ENCODE results near the gene PFN1. TPM values are rescaled to one million over a fixed set of nuclear protein-coding genes. Genes with fewer than 3 reads are reported as not detected.
A peak's percentile ranks its signal among the peaks of the same experiment; 100 is the strongest.

Gene PFN1
- total RNA-seq, 2 donors from 2014 or later = 880 to 935 TPM

DNA sequence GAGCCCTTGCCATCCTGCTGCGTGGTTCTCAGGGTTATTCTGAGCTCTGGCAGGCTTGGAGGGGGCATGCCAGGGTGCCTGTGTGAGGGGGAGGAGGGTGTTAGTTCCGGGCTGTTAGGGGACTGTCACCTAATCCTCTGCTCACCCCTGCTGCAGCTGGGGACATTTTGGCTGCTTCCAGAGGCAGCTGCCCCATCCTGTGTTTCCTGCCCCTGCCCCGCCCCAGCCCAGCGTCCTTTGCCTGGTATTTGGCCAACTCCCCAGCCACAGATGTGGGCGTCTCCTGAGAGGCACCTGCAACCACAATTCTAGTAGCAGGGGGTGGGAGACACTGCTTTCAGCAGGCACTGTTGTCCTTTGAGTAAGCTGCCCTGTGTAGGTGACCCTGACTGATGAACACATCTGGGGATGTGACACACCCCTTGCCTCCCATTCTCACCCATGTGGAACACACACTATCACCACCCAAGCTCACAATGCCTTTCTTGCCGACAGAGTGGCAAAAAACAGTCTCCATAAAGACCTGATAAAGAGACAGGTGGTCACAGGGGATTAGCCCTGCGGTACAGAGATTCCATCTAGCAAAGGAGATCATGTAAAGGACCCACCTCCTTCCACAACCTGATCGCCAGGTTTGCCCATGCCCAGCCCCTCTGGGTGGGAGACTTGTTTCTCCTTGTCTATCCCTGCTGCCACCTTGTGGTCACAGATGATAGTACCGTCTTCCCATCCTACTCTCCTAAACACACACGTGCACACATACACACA, 45.1 kb downstream of the PFN1 start, which contains the start of gene CHRNE:
TSS of gene CHRNE (minus strand) at position 48 of the 768 bp plus-strand sequence. CDS start at position 13, 35 bp downstream.
- H3K36me3 Mint-ChIP-seq (ENCODE audit: low read depth) = no peaks in the 10 kb centered on the region
- H3K27ac Mint-ChIP-seq = peak within 1 kb of the TSS; percentile 19
- Histone ChIP-seq H3K4me3 (ENCODE audit: low read length) (no peak within 1 kb of the TSS), H3K36me3 (ENCODE audit: control insufficient read depth, insufficient read depth, low read length) (no peaks in the 10 kb centered on the region), H3K9me3 (ENCODE audit: control insufficient read depth, low read length) (no peaks in the 10 kb centered on the region), H3K9ac (ENCODE audit: extremely low read depth, low read length, poor library complexity, severe bottlenecking) (no peak within 1 kb of the TSS), H3K4me1 (ENCODE audit: control insufficient read depth, insufficient read depth, low read length) (no peaks in the 10 kb centered on the region), H3K27ac (ENCODE audit: low read depth, low read length) (no peak within 1 kb of the TSS), H3K27me3 (ENCODE audit: control insufficient read depth, insufficient read depth, low read length, poor library complexity, severe bottlenecking) (no peaks in the 10 kb centered on the region)
- 50 to 51% methylated on average over 9 to 10 of the region's 10 CpGs for WGBS, 2 experiments (ENCODE audit: insufficient coverage in 1 of 2, insufficient read length in 1 of 2)
- no peak within 1 kb of the TSS for H3K4me3 Mint-ChIP-seq
- DNase-seq = peak; percentile 97
- TF ChIP-seq, protein P1, sequence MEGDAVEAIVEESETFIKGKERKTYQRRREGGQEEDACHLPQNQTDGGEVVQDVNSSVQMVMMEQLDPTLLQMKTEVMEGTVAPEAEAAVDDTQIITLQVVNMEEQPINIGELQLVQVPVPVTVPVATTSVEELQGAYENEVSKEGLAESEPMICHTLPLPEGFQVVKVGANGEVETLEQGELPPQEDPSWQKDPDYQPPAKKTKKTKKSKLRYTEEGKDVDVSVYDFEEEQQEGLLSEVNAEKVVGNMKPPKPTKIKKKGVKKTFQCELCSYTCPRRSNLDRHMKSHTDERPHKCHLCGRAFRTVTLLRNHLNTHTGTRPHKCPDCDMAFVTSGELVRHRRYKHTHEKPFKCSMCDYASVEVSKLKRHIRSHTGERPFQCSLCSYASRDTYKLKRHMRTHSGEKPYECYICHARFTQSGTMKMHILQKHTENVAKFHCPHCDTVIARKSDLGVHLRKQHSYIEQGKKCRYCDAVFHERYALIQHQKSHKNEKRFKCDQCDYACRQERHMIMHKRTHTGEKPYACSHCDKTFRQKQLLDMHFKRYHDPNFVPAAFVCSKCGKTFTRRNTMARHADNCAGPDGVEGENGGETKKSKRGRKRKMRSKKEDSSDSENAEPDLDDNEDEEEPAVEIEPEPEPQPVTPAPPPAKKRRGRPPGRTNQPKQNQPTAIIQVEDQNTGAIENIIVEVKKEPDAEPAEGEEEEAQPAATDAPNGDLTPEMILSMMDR (conservative IDR thresholded peaks at IDR 0.05) = peak; percentile 86
- H3K4me1 Mint-ChIP-seq = peaks cover 6% of the 10 kb centered on the region
- no peaks in the 10 kb centered on the region for H3K9me3 Mint-ChIP-seq
- H3K27me3 Mint-ChIP-seq (ENCODE audit: insufficient read depth) = peaks cover 20% of the 10 kb centered on the region

DNA sequence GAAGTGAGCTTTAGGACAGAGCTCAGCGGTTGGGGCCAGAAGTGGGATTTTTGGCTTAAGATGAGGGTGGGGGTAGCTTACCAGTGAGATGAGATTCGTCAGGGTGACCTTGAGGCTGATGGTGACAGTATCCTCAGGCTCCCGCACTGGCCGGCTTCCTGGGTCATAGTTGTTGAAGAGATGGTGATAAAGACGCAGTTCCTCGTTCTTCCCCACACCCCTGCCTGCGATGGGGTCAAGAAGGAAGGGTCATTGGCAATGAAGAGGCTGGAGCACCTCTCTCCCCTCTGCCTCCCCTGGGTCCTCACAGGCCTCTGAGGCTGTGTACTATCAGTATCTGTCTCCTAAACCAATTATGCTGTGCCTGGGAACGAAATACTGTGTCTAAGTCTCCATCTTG, 45.8 kb downstream of the PFN1 start:
- WGBS, 2 experiments (ENCODE audit: insufficient coverage in 1 of 2, insufficient read length in 1 of 2) = 90 to 91% methylated on average over 3 to 8 of the region's 8 CpGs
- Mint-ChIP-seq H3K9me3 (no peaks in the 10 kb centered on the region), H3K4me3 (no peak overlapping the region), H3K27me3 (ENCODE audit: insufficient read depth) (peaks cover 20% of the 10 kb centered on the region), H3K27ac (no peak overlapping the region), H3K36me3 (ENCODE audit: low read depth) (no peaks in the 10 kb centered on the region), H3K4me1 (peaks cover 6% of the 10 kb centered on the region)
- TF ChIP-seq, protein P1 (conservative IDR thresholded peaks at IDR 0.05) = no peak
- no peak overlapping the region for H3K4me3 ChIP-seq (ENCODE audit: low read length)
- H3K4me1 ChIP-seq (ENCODE audit: control insufficient read depth, insufficient read depth, low read length) = no peaks in the 10 kb centered on the region
- no peak overlapping the region for H3K9ac ChIP-seq (ENCODE audit: extremely low read depth, low read length, poor library complexity, severe bottlenecking)
- no peak for DNase-seq
- no peaks in the 10 kb centered on the region for H3K36me3 ChIP-seq (ENCODE audit: control insufficient read depth, insufficient read depth, low read length)
- no peaks in the 10 kb centered on the region for H3K27me3 ChIP-seq (ENCODE audit: control insufficient read depth, insufficient read depth, low read length, poor library complexity, severe bottlenecking)
- H3K9me3 ChIP-seq (ENCODE audit: control insufficient read depth, low read length) = no peaks in the 10 kb centered on the region
- H3K27ac ChIP-seq (ENCODE audit: low read depth, low read length) = no peak overlapping the region

DNA sequence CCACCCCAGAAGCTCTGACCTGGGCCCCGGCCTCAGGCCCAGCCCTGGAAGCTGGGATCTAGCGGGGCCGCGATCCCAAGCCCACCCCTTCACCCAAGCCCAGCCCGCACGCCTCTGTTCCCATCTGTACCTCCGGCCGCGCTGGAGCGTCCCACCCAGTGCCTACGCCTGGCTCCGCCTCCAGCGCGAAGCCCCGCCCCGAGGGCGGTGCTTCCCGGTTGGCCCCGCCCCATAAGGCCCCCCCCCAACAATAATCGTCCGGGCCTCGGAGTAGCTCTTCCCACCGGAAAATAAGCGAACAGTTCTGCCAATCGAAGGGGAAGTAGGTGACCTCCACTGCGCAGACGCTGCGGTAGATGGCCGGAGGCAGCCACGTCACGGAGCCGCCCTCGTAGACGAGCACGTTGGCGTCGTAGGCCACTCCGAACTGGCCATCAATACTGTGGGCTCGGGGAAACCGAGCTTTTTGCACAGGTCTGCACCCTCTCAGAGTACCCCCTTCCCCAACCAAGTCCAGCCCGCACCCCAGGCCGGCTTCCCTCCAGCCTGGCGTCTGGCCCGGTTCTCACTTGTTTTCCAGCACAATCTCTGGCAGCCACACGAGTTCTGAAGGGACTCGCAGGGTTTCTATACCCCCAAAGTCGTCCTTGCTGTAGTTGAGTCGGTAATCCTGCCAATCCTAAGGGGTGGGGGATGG, 46.5 kb downstream of the PFN1 start:
- 93 to 95% methylated on average over 28 to 48 of the region's 48 CpGs for WGBS, 2 experiments (ENCODE audit: insufficient coverage in 1 of 2, insufficient read length in 1 of 2)
- H3K27ac Mint-ChIP-seq = no peak overlapping the region

More for the DNA sequence above, 46.5 kb downstream of the PFN1 start:
- Mint-ChIP-seq H3K9me3 (no peaks in the 10 kb centered on the region), H3K4me3 (no peak overlapping the region), H3K4me1 (peaks cover 6% of the 10 kb centered on the region), H3K27me3 (ENCODE audit: insufficient read depth) (peaks cover 20% of the 10 kb centered on the region), H3K36me3 (ENCODE audit: low read depth) (peaks cover 6% of the 10 kb centered on the region)
- no peaks in the 10 kb centered on the region for H3K36me3 ChIP-seq (ENCODE audit: control insufficient read depth, insufficient read depth, low read length)
- no peaks in the 10 kb centered on the region for H3K4me1 ChIP-seq (ENCODE audit: control insufficient read depth, insufficient read depth, low read length)
- H3K27me3 ChIP-seq (ENCODE audit: control insufficient read depth, insufficient read depth, low read length, poor library complexity, severe bottlenecking) = no peaks in the 10 kb centered on the region
- TF ChIP-seq, protein P1 (conservative IDR thresholded peaks at IDR 0.05) = no peak
- H3K9ac ChIP-seq (ENCODE audit: extremely low read depth, low read length, poor library complexity, severe bottlenecking) = no peak overlapping the region
- no peak overlapping the region for H3K27ac ChIP-seq (ENCODE audit: low read depth, low read length)
- no peaks in the 10 kb centered on the region for H3K9me3 ChIP-seq (ENCODE audit: control insufficient read depth, low read length)
- no peak overlapping the region for H3K4me3 ChIP-seq (ENCODE audit: low read length)
- DNase-seq = peak; percentile 51
